Left renal cortex interstitium (tissue), 4 donors: Measurements from ENCODE around the gene CA9. TPM values are rescaled to one million over a fixed set of nuclear protein-coding genes. Genes with fewer than 3 reads are reported as not detected.

Experiments
- DNase-seq, 4 donors: peaks; one replicate each; pipeline ENCODE4 v3.0.0-alpha.2; 2013; ENCODE audit warnings: low read depth in 4 of 4, low spot score in 2 of 4, missing footprints in 1 of 4
- polyA plus RNA-seq, 4 donors: library from polyadenylated mRNA; unstranded; fragments of 120-200 nt; gene quantifications; one replicate each; pipeline ENCODE4 v1.2.1, GENCODE V29; 2013; ENCODE audit not compliant: insufficient read length in 4 of 4

CA9 gene
- polyA plus RNA-seq, 4 donors = 0.61 to 1.2 (median 0.89) TPM

DNA sequence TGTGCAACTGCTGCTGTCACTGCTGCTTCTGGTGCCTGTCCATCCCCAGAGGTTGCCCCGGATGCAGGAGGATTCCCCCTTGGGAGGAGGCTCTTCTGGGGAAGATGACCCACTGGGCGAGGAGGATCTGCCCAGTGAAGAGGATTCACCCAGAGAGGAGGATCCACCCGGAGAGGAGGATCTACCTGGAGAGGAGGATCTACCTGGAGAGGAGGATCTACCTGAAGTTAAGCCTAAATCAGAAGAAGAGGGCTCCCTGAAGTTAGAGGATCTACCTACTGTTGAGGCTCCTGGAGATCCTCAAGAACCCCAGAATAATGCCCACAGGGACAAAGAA is 265 bp downstream of the CA9 start:
- DNase-seq = no peak

DNA sequence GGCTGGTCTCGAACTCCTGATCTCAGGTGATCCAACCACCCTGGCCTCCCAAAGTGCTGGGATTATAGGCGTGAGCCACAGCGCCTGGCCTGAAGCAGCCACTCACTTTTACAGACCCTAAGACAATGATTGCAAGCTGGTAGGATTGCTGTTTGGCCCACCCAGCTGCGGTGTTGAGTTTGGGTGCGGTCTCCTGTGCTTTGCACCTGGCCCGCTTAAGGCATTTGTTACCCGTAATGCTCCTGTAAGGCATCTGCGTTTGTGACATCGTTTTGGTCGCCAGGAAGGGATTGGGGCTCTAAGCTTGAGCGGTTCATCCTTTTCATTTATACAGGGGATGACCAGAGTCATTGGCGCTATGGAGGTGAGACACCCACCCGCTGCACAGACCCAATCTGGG is 1.5 kb downstream of the CA9 start:
- no peak for DNase-seq

DNA sequence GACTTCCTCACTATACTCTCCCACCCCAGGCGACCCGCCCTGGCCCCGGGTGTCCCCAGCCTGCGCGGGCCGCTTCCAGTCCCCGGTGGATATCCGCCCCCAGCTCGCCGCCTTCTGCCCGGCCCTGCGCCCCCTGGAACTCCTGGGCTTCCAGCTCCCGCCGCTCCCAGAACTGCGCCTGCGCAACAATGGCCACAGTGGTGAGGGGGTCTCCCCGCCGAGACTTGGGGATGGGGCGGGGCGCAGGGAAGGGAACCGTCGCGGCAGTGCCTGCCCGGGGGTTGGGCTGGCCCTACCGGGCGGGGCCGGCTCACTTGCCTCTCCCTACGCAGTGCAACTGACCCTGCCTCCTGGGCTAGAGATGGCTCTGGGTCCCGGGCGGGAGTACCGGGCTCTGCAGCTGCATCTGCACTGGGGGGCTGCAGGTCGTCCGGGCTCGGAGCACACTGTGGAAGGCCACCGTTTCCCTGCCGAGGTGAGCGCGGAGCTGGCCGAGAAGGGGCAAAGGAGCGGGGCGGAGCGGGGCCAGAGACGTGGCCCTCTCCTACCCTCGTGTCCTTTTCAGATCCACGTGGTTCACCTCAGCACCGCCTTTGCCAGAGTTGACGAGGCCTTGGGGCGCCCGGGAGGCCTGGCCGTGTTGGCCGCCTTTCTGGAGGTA is 2.1 kb downstream of the CA9 start:
- DNase-seq = peak in 1 of 4 donors; percentile 77

DNA sequence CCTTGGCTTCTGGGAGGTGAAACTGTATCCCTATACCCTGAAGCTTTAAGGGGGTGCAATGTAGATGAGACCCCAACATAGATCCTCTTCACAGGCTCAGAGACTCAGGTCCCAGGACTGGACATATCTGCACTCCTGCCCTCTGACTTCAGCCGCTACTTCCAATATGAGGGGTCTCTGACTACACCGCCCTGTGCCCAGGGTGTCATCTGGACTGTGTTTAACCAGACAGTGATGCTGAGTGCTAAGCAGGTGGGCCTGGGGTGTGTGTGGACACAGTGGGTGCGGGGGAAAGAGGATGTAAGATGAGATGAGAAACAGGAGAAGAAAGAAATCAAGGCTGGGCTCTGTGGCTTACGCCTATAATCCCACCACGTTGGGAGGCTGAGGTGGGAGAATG is 5.4 kb downstream of the CA9 start:
- DNase-seq = no peak

DNA sequence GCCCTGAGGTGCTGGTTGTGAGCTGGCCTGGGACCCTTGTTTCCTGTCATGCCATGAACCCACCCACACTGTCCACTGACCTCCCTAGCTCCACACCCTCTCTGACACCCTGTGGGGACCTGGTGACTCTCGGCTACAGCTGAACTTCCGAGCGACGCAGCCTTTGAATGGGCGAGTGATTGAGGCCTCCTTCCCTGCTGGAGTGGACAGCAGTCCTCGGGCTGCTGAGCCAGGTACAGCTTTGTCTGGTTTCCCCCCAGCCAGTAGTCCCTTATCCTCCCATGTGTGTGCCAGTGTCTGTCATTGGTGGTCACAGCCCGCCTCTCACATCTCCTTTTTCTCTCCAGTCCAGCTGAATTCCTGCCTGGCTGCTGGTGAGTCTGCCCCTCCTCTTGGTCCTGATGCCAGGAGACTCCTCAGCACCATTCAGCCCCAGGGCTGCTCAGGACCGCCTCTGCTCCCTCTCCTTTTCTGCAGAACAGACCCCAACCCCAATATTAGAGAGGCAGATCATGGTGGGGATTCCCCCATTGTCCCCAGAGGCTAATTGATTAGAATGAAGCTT is 6.1 kb downstream of the CA9 start:
- no peak for DNase-seq

DNA sequence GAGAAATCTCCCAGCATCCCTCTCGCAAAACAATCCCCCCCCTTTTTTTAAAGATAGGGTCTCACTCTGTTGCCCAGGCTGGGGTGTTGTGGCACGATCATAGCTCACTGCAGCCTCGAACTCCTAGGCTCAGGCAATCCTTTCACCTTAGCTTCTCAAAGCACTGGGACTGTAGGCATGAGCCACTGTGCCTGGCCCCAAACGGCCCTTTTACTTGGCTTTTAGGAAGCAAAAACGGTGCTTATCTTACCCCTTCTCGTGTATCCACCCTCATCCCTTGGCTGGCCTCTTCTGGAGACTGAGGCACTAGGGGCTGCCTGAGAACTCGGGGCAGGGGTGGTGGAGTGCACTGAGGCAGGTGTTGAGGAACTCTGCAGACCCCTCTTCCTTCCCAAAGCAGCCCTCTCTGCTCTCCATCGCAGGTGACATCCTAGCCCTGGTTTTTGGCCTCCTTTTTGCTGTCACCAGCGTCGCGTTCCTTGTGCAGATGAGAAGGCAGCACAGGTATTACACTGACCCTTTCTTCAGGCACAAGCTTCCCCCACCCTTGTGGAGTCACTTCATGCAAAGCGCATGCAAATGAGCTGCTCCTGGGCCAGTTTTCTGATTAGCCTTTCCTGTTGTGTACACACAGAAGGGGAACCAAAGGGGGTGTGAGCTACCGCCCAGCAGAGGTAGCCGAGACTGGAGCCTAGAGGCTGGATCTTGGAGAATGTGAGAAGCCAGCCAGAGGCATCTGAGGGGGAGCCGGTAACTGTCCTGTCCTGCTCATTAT is 6.8 kb downstream of the CA9 start:
- DNase-seq = no peak

DNA sequence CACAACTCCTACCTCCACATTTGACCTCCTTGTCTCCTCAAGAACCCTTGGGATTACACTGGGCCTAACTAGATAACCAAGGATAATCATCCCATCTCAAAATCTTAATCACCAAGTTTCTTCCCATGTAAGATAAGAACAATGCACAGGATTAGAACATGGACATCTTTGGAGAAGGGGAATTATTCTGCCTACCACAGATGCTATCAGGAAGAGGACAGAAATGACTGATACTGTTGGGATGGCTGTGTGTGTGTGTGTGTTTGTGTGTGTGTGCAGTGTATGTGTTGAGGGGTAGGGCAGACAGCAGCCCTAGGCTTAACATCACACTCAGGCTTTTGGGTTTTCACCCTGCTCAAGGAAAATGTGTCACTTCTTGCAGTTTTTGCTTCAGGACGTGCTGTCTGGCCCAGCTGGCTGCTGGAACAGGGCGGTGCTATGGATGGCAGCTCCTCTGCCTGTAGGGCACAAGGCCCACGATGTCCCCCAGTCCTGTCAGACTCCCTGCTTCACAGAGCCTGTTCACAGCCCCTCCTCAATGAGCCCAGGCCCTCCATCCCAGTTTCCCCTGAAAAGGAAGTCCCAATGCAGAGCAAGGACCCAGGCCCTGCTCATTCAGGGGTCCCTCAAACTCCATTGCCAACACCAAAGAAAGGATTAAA is 7.7 kb downstream of the CA9 start:
- no peak for DNase-seq

DNA sequence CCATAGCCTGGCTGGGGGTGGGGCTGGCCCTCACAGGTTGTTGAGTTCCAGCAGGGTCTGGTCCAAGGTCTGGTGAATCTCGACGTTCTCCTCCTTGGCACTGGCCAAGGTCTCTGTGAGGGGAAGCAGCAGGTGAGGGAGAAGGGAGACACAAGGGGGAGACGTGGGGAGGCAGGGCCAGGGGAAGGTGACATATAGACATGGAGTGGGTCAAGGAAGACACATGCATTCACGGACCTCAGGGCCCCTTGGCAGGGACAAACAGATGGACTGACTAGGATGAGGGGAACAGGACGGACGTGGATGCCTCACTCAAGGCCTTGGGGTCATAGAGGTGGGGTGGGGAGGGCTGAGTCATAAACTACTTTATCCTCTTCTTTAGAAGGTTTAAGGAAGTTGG is 8.3 kb downstream of the CA9 start:
- DNase-seq = no peak

DNA sequence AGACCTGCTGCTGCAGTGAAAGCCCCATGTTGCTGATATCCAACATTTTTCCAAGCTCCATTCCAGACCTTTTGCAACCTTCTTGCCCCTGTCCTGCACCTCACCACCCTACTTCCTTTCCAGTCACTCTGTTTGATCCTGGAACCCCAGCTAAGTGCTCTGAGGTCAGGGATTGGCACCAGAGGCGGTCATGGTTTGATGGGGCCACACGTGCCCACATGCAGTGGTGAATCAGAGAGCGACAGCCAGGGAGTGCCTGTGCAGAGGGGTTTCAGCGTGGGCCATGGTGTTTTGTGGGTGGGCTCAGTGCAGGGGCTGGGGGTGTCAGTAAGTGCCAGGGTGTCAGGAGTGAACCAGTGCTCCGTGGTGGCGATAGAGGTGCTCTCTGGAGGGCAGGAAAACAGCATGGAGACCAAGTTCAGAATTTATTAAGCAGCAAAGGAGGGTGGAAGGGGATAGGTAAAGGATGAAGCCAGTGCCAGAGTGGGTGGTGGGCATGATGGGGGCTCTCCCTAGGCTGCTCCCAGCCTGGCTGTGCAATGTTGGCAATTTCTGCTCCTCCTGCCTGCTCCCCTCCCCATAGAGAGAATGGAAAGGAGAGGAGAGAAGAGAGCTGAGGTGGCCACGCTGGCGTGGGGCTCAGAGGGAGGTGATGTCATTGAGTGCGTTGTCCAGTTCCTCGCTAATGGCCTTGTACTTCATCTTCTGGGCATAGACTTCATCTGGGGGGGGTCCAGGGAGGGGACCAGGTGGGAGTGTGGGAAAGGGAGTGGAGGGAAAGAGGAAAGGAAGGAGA is 9.0 kb downstream of the CA9 start:
- DNase-seq = no peak

DNA sequence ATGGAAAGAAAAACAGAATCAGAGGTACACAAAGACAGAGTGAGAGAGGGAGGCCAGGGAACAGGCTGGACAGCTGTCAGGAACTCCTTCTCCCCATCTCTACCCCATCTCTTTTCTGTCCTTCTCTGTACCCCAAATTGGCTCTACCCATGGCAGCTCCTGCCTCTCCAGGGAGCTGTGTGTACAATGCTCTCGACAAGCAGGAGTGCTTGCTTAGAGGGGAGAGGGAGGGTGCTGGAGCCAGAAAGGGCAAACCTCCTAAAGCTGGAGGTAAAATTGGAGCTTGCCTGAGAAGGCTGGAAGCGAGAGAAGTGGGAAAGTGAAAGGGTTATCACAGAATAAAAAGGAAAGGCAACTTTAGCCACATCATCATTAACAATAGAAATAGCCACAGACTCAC is 9.6 kb downstream of the CA9 start:
- DNase-seq = no peak

DNA sequence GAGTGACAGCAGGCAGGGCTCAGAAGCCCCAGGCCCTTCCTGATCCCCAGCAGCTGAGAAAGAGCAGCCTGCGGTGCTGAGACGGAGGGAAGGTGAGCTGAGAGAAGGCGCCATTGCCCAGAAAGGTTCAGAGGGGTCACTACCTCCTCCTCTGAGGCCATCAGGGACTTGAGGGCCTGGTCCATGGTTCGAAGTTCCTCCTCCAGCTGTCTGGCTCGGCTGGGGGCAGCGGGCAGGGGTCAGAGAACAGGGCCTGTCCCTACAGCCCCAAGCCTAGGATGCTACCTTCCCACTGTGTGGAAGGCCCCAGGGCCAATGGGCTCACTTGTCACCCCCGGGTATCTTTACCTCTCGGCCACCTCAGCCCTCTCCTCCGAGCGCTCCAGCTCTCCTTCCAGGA is 11.2 kb downstream of the CA9 start:
- DNase-seq = no peak

DNA sequence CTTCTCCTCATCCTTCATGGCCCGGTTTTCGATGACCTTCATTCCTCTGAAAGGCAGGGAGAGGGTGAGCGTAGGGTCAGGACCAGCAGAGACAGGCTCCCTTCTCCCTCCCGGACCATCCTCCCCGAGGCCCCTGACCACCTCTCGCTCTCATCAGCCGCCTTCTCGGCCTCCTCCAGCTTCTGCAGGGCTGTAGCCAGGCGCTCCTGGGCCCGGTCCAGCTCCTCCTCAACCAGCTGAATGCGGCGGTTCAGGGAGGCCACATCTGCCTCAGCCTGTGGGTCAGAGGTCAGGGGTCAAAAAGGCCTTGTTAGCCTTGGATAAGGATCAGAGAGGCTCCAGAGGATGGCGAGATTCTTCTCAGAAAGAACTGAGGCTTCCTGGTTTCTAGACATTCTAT is 11.8 kb downstream of the CA9 start:
- DNase-seq = no peak

DNA sequence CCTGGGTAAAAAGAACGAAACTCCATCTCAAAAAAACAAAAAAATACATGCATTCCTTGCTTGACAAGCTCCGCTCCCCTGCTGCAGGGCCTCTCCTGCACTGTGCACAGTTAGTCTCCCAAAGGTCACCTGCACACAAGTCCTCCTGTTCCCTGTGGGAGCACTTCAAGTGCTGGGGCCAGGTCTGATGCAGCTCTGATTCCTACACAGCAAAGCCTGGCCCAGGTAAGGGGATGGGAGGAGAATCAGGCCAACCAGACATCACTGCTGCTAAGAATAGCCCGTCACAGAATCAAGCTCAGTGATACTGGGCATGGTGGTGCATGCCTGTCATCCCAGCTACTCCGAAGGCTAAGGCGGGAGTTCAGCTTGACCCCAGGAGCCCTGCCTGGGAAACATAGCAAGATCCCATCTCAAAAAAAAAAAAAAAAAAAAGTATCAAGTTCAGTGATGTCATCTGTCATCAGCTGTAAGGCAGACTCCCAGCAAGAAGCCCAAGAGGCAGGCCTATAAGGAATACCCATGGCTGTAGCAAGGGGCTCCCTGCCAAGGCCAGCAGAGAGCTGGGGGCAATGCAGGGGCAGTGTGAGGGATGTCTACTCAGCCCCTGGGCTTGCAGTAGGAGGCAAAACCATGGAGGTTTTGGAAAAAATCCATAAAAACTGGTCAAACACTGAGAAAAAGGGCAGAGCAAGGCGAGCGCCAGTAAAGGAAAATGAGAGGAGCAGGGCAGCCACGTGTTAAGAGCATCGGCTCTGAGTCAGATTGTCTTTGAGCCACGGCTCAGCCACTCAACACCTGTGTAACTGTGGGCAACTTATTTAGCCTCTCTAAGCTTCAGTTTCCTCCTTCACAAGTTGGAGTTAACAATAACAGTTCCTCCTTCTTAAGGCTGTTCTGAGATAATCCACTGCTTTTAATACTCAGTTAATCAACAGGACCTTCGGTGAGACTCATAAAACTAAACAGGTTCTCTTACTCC is 12.8 kb downstream of the CA9 start:
- no peak for DNase-seq

DNA sequence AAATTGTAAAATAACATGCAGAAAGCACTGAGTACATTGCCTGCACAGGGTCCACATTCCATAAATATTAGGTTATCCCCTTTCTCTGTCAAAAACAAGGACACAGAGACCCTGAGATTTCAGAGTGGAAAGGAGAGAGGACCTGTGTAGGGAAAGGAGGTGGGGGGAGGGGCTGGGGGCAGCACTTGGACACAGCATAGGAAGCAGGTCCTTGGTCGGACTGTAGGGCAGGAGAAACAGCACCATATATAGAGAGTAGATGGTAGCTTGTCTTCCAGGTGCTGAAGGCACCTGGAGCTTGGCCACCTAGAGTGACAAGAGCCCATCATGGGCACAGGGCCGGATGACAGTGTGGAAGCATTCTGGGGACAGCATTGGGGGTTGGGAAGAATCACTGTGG is 13.6 kb downstream of the CA9 start:
- no peak for DNase-seq

DNA sequence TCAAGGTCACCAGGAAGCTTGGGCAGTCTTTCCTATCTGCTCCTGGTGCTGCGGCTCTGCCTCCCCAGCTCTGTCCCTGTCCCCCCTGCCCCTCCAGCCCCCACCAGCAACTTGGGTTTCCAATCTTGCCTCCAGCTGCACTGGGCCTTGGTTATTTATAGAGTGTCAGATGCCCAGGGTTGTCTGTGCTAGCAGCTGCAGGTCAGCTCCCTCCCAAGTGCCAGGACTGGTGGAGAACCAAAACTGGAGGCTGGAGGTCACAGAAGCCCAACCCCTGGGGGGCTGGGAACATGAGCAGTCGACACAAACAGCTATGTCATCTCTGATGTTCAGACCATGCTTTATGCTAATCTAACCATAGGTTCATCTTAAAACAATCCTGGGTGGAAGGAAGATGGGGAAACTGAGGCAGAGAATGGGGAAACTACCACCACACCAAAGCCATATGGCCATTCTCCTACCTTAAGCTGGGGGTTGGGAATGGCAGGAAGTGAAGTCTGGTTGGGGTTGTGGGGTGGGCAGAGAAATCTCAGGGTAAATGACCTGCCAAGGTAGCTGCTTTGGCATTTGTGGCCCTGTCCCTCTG is 14.3 kb downstream of the CA9 start:
- no peak for DNase-seq

DNA sequence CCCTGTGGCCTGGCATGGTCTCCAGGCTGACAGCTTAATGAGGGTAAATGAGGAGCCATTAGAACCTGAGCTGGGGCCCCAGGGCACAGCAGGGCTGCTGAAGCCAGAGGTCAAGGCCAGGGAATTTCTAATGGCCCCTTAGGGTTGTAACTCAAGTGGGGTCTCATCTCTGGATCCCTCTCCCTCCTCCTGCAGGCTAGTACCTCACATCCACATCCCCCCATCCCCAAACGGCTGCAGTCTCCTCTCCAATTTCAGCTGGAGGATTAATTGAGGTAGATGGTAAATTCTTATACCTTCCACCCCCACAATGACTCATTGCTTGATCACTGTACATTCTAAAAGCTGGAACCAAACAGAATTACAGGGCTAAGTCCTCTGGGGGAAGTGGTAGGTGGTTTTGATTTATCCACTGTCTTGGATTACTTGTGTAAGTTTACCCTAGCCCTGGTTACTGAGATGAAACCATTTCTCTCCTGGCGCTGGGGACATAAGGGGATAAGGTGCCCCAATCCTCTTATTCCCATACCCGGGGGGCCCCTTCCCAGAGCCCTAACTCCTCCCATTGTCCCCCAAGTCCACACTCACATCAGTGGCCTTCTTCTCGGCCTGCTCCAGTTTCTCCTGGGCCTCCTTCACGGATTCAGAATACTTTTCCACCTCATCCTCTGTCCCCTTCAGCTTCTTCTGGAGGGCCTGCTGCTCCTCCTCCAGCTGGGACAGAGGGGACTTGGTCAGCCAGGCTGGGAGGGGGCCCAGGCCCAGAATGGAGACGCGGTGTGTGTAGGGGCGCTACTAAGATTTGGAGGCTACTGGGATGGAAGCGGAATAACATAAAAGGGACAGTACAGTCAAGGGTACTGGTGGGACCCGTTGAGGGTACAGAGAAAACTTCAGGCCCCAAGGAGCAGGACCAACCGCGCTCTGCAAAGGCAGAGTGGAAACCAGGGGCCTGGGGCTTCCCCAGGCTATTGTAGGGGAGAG is 15.1 kb downstream of the CA9 start:
- no peak for DNase-seq

DNA sequence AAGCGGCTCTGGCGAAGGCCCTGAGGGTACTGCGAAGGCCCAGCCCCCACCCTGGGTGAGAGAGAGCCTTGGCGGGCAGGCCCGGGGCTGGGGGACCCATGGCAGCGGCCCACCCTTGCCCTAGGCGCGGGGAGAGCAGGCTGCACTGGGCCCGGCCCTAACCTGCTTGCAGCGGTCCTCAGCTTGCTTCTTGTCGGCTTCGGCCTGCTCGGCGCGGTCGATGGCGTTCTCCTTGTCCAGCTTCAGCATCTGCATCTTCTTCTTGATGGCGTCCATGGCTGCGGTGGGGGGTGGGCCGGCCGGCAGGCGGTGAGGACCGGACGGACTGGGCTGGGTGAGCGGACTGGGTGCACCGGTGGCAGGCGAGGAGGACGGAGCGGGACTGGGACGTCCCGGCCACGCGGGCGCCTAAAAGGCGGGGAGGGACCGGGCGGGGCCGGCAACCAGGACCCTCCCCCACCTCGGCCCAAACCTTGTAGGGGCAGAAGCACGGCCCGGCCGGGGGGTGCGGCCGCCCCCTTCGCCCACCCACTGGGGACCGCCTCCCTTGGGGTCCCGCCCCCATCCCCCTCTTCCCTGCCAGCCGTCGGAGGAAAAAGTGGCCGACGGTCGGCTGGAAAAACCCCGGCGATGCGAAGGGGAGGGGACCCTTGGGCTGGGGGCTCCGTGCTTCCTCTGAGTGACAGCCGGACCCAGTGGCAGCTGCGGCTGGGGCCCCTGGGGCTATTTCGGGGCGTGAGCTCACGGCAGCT is 16.0 kb downstream of the CA9 start, which contains the start of gene TPM2:
TSS of gene TPM2 (minus strand) at position 384 of the 752 bp plus-strand sequence. CDS start at position 276, 108 bp downstream.
- peak in 1 of 4 donors; percentile 49 for DNase-seq
